H1 (cell line): ENCODE data around the gene KRT12. TPM values are rescaled to one million over a fixed set of nuclear protein-coding genes. Genes with fewer than 3 reads are reported as not detected.

Experiments
- CTCF ChIA-PET: fragments of 300-600 bp; sonication (Branson Sonifier 250); formaldehyde crosslinking; loops from one replicate; lab custom pipeline; 2021; ENCODE audit not compliant: partially characterized antibody; lab: Charles Lee
- POLR2A ChIA-PET: fragments of 300-600 bp; sonication (Branson Sonifier 250); formaldehyde crosslinking; loops from one replicate; lab custom pipeline; 2021; ENCODE audit warnings: inconsistent platforms; ENCODE audit not compliant: partially characterized antibody; lab: Charles Lee
- DNase-seq, 2 experiments: peaks; one replicate each; pipeline versions ENCODE4 v3.0.0 to v3.0.0-alpha.2; 2010 to 2022; ENCODE audit warnings: low spot score in 2 of 2, low read depth in 1 of 2, mixed read lengths in 1 of 2
- FAIRE-seq: peaks from 2 replicates; lab custom pipeline; 2011; peaks lifted over from hg19 to GRCh38; lab: Jason Lieb, UNC
- H2AFZ ChIP-seq: 2 replicates; pipeline ENCODE4 v1.8.1; 2012; ENCODE audit warnings: low read length, inconsistent platforms
- H2AK5ac ChIP-seq: 2 replicates; pipeline ENCODE4 v1.6.1; 2013; ENCODE audit warnings: low read depth, low read length
- H2BK120ac ChIP-seq: replicated peaks from 2 replicates; pipeline ENCODE3; 2013; ENCODE audit warnings: low read depth, low read length, inconsistent platforms
- H2BK12ac ChIP-seq: 2 replicates; pipeline ENCODE4 v1.6.1; 2013; ENCODE audit warnings: low read depth, low read length
- H2BK15ac ChIP-seq: 2 replicates; pipeline ENCODE4 v1.6.1; 2013; ENCODE audit warnings: low read length
- H2BK20ac ChIP-seq: 2 replicates; pipeline ENCODE4 v1.6.1; 2013; ENCODE audit warnings: low read length
- H2BK5ac ChIP-seq: 2 replicates; pipeline ENCODE4 v1.6.1; 2013; ENCODE audit warnings: low read depth, low read length
- H3K14ac ChIP-seq: 2 replicates; pipeline ENCODE4 v1.6.1; 2013; ENCODE audit warnings: inconsistent platforms; ENCODE audit not compliant: insufficient read length
- H3K18ac ChIP-seq: 2 replicates; pipeline ENCODE4 v1.6.1; 2013; ENCODE audit warnings: low read length; ENCODE audit errors: extremely low read depth
- H3K23ac ChIP-seq: 2 replicates; pipeline ENCODE4 v1.6.1; 2013; ENCODE audit warnings: inconsistent platforms; ENCODE audit not compliant: insufficient read length
- H3K23me2 ChIP-seq: 2 replicates; pipeline ENCODE4 v1.6.1; 2013; ENCODE audit warnings: low read depth, low read length
- H3K27ac ChIP-seq: 2 replicates; pipeline ENCODE4 v1.6.1; 2011; ENCODE audit warnings: low read depth, low read length, inconsistent platforms
- H3K27me3 ChIP-seq, 4 experiments: replicated peaks in 1 of 4; 1 replicate in 1 of 4; 2 replicates in 3 of 4; pipeline versions ENCODE4 v1.6.1 to v1.8.1; 2011 to 2013; ENCODE audit warnings: low read length in 3 of 4, mild to moderate bottlenecking in 3 of 4, inconsistent platforms in 2 of 4, mixed read lengths in 2 of 4, moderate library complexity in 1 of 4; ENCODE audit not compliant: control insufficient read depth in 3 of 4, insufficient read depth in 3 of 4; ENCODE audit errors: extremely low read depth in 1 of 4
- H3K36me3 ChIP-seq, 4 experiments: 2 replicates each; pipeline versions ENCODE4 v1.6.1 to v1.8.1; 2011 to 2013; ENCODE audit warnings: mild to moderate bottlenecking in 4 of 4, low read length in 3 of 4, moderate library complexity in 2 of 4, control low read depth in 1 of 4, inconsistent platforms in 1 of 4; ENCODE audit not compliant: insufficient read depth in 4 of 4, control insufficient read depth in 2 of 4
- H3K4ac ChIP-seq: replicated peaks from 2 replicates; pipeline ENCODE3; 2013; ENCODE audit warnings: low read length, low read depth, mixed read lengths, inconsistent platforms; ENCODE audit not compliant: insufficient read length
- H3K4me1 ChIP-seq, 4 experiments: replicated peaks in 1 of 4; 1 replicate in 1 of 4; 2 replicates in 3 of 4; pipeline versions ENCODE4 v1.6.1 to v1.8.1; 2011 to 2013; ENCODE audit warnings: low read length in 3 of 4, inconsistent platforms in 2 of 4, mixed read lengths in 1 of 4; ENCODE audit not compliant: insufficient read depth in 4 of 4, control insufficient read depth in 3 of 4
- H3K4me2 ChIP-seq, 2 experiments: 2 replicates each; pipeline versions ENCODE4 v1.6.1 to v1.8.1; 2011 to 2013; ENCODE audit warnings: low read depth in 2 of 2, low read length in 2 of 2, control low read depth in 1 of 2, inconsistent platforms in 1 of 2, mild to moderate bottlenecking in 1 of 2; ENCODE audit not compliant: insufficient read depth in 1 of 2
- H3K4me3 ChIP-seq, 4 experiments: fragments of 200-600, 300-600 bp in 1 of 4; sonication (generic), shearing (Covaris generic), sonication (Bioruptor Twin) in 1 of 4; 2 replicates each; pipeline versions ENCODE4 v1.5.1 to v1.8.1; 2011 to 2016; ENCODE audit warnings: low read length in 4 of 4, low read depth in 3 of 4, control low read depth in 2 of 4, inconsistent platforms in 2 of 4, mild to moderate bottlenecking in 2 of 4, mixed read lengths in 1 of 4, moderate library complexity in 1 of 4; ENCODE audit not compliant: insufficient read depth in 2 of 4; ENCODE audit errors: extremely low read depth in 1 of 4
- H3K56ac ChIP-seq: replicated peaks from 2 replicates; pipeline ENCODE3; 2013; ENCODE audit warnings: low read depth, mild to moderate bottlenecking, mixed read lengths, low read length, inconsistent platforms; ENCODE audit not compliant: insufficient read length
- H3K79me1 ChIP-seq: 2 replicates; pipeline ENCODE4 v1.6.1; 2013; ENCODE audit warnings: low read depth, low read length, control low read depth
- H3K79me2 ChIP-seq, 2 experiments: 2 replicates each; pipeline versions ENCODE4 v1.6.1 to v1.8.1; 2012 to 2013; ENCODE audit warnings: low read length in 2 of 2, mild to moderate bottlenecking in 2 of 2, inconsistent platforms in 1 of 2; ENCODE audit not compliant: insufficient read depth in 2 of 2, control insufficient read depth in 1 of 2
- H3K9ac ChIP-seq, 4 experiments: replicated peaks in 1 of 4; 1 replicate in 1 of 4; 2 replicates in 3 of 4; pipeline versions ENCODE4 v1.6.1 to v1.8.1; 2011 to 2013; ENCODE audit warnings: low read depth in 3 of 4, low read length in 3 of 4, control low read depth in 2 of 4, mild to moderate bottlenecking in 2 of 4, moderate library complexity in 2 of 4, inconsistent platforms in 1 of 4; ENCODE audit errors: extremely low read depth in 1 of 4
- H3K9me3 ChIP-seq, 2 experiments: 2 replicates each; pipeline versions ENCODE4 v1.6.1 to v1.8.1; 2012 to 2013; ENCODE audit warnings: mild to moderate bottlenecking in 2 of 2, moderate library complexity in 2 of 2, control low read depth in 1 of 2, inconsistent platforms in 1 of 2, low read depth in 1 of 2, low read length in 1 of 2, mixed read lengths in 1 of 2; ENCODE audit not compliant: insufficient read depth in 2 of 2
- H4K20me1 ChIP-seq, 2 experiments: replicated peaks in 1 of 2; 2 replicates each; pipeline versions ENCODE3 to v1.8.1; 2011 to 2013; ENCODE audit warnings: inconsistent platforms in 2 of 2, low read length in 2 of 2, mild to moderate bottlenecking in 1 of 2; ENCODE audit not compliant: insufficient read depth in 2 of 2, control insufficient read depth in 1 of 2
- H4K5ac ChIP-seq: 2 replicates; pipeline ENCODE4 v1.6.1; 2013; ENCODE audit warnings: low read length, low read depth, mixed read lengths, inconsistent platforms; ENCODE audit not compliant: insufficient read length
- H4K8ac ChIP-seq: 2 replicates; pipeline ENCODE4 v1.8.0; 2013; ENCODE audit warnings: mild to moderate bottlenecking, moderate library complexity, low read length, inconsistent platforms; ENCODE audit not compliant: insufficient read depth; ENCODE audit errors: extremely low read depth
- H4K91ac ChIP-seq: replicated peaks from 2 replicates; pipeline ENCODE3; 2013; ENCODE audit warnings: low read length, mixed read lengths, inconsistent platforms; ENCODE audit not compliant: insufficient read length
- CHD1 ChIP-seq: IDR thresholded peaks from 2 replicates; pipeline ENCODE4 v1.6.1; 2012; ENCODE audit warnings: low read depth, low read length, improper control_type of control experiment
- EZH2 ChIP-seq: fragments of 200-600 bp; sonication (generic); IDR thresholded peaks from 2 replicates; pipeline ENCODE4 v1.7.1; 2012; ENCODE audit warnings: low read depth, mild to moderate bottlenecking, moderate library complexity, low read length, inconsistent platforms; ENCODE audit not compliant: severe bottlenecking
- HDAC2 ChIP-seq, 2 experiments: fragments of 300-600 bp in 1 of 2; sonication (generic) in 1 of 2; IDR thresholded peaks; 2 replicates each; pipeline ENCODE4 v1.6.1; 2011 to 2012; ENCODE audit warnings: low read depth in 2 of 2, low read length in 2 of 2, mild to moderate bottlenecking in 2 of 2, moderate library complexity in 2 of 2, borderline replicate concordance in 1 of 2, inconsistent platforms in 1 of 2
- MAFK ChIP-seq: IDR thresholded peaks from 2 replicates; pipeline ENCODE4 v1.6.1; 2012; ENCODE audit warnings: low read depth, mild to moderate bottlenecking, improper control_type of control experiment, low read length
- RFX5 ChIP-seq: IDR thresholded peaks from 2 replicates; pipeline ENCODE4 v1.6.1; 2011; ENCODE audit warnings: low read depth, low read length, improper control_type of control experiment, borderline replicate concordance
- RNF2 ChIP-seq: fragments of 200-900, 300-1000 bp; sonication (generic); IDR thresholded peaks from 2 replicates; pipeline ENCODE4 v1.7.1; 2016; ENCODE audit warnings: borderline replicate concordance, low read depth, mild to moderate bottlenecking, antibody characterized with exemption, low read length; ENCODE audit not compliant: poor library complexity, severe bottlenecking; ENCODE audit errors: missing control alignments
- SAP30 ChIP-seq: fragments of 300-600 bp; sonication (generic); IDR thresholded peaks from 2 replicates; pipeline ENCODE4 v1.7.1; 2012; ENCODE audit warnings: low read length, moderate library complexity, mild to moderate bottlenecking, inconsistent platforms; ENCODE audit not compliant: insufficient read depth, insufficient replicate concordance
- SUZ12 ChIP-seq: fragments of 200-600 bp; sonication (generic); IDR thresholded peaks from 2 replicates; pipeline ENCODE4 v1.6.1; 2012; ENCODE audit warnings: mild to moderate bottlenecking, inconsistent platforms, low read length, moderate library complexity, mixed read lengths
- TAF1 ChIP-seq: IDR thresholded peaks from 2 replicates; pipeline ENCODE4 v1.6.1; 2011; ENCODE audit warnings: mild to moderate bottlenecking, low read depth, low read length
- TAF7 ChIP-seq: optimal IDR thresholded peaks from 2 replicates; pipeline ENCODE3; 2011; ENCODE audit warnings: low read depth, mild to moderate bottlenecking, inconsistent platforms, low read length, moderate library complexity, borderline replicate concordance
- WGBS, 2 experiments: shearing (Covaris generic) in 1 of 2; methylation state at CpG; one replicate each; pipeline versions ENCODE4 v1.1.6 to v1.1.7; 2013 to 2015; ENCODE audit warnings: low lambda C conversion rate in 2 of 2, mixed read lengths in 2 of 2, inconsistent platforms in 1 of 2, low coverage in 1 of 2, missing lambda C conversion rate in 1 of 2; ENCODE audit not compliant: insufficient replicate concordance in 2 of 2, insufficient coverage in 1 of 2, insufficient read length in 1 of 2; ENCODE audit errors: extremely low coverage in 1 of 2, missing lambda C conversion rate in 1 of 2; 5-methylcytosine and 5-hydroxymethylcytosine counted together
- polyA plus RNA-seq, 7 experiments: library from polyadenylated mRNA; depleted of rRNA in 3 of 7; stranded (reverse) in 5 of 7; unstranded in 2 of 7; fragments of >200 nt in 5 of 7; fragments of 200-250 nt in 2 of 7; gene quantifications; 1 replicate in 5 of 7; 2 replicates in 1 of 7; 4 replicates in 1 of 7; pipeline versions ENCODE4 v1.2.1 to v1.2.3, GENCODE V29; 2011 to 2013; ENCODE audit warnings: missing spikeins in 2 of 7, mixed read lengths in 2 of 7
- total RNA-seq: library from RNA; stranded (reverse); fragmentation: NEBNext Ultra II Directional; extraction: Animal tissue kit (Norgen Biotek cat#: 25700); gene quantifications from 2 replicates; pipeline ENCODE4 v1.2.1, GENCODE V29; 2021
- TF ChIP-seq, protein P1 (sequence below): IDR thresholded peaks from 2 replicates; pipeline ENCODE4 v1.6.1; 2011; ENCODE audit warnings: low read depth, mild to moderate bottlenecking, low read length; ENCODE audit not compliant: insufficient read depth
- TF ChIP-seq, protein P2 (sequence below): IDR thresholded peaks from 2 replicates; pipeline ENCODE4 v1.6.1; 2012; ENCODE audit warnings: inconsistent platforms

KRT12 gene
- total and polyA plus RNA-seq, 2 of the 8 experiments (the other 6 are each of a cell fraction or from before 2014, with no cell fraction given), result not detected

DNA sequence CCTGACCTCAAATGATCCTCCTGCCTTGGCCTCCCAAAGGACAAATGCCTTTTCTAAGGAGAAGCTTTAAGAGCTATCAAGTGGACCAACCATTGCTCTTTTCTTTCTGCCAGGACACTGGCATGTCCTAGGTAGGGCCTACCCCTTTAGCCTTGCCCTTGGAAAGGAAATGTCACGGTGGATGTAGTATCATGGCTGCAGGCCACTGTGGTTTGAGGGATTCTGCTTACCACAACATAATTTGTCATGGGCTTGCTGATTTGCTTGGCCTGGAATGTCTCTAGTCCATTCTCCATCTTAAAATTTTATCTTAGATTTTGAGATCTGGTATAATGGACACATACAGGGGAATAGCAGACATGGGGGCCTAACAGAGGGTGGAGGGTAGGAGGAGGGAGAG, 12.0 kb upstream of the KRT12 start:
- H3K9me3 ChIP-seq, result no peaks in the 10 kb centered on the region
- no peak overlapping the region for H2BK120ac ChIP-seq
- POLR2A ChIA-PET, result no interaction called here
- H3K23ac ChIP-seq, result no peak overlapping the region
- no peak overlapping the region for H3K18ac ChIP-seq
- FAIRE-seq (no peak), DNase-seq (no peak)
- no peak overlapping the region for H4K5ac ChIP-seq
- no peak overlapping the region for H2BK5ac ChIP-seq
- no peak overlapping the region for H2AFZ ChIP-seq
- no peak overlapping the region for H2BK20ac ChIP-seq
- no peak overlapping the region for H2AK5ac ChIP-seq
- no peak overlapping the region for H2BK12ac ChIP-seq
- H3K9ac ChIP-seq, result no peak overlapping the region
- TF ChIP-seq, protein P1, sequence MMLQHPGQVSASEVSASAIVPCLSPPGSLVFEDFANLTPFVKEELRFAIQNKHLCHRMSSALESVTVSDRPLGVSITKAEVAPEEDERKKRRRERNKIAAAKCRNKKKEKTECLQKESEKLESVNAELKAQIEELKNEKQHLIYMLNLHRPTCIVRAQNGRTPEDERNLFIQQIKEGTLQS, result no peak
- no peak for TF ChIP-seq EZH2
- TF ChIP-seq TAF7, result no peak
- TF ChIP-seq SUZ12, result no peak
- TF ChIP-seq SAP30, result no peak
- TF ChIP-seq MAFK, result no peak
- TF ChIP-seq, protein P2, sequence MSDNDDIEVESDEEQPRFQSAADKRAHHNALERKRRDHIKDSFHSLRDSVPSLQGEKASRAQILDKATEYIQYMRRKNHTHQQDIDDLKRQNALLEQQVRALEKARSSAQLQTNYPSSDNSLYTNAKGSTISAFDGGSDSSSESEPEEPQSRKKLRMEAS, result no peak
- no peak for TF ChIP-seq CHD1
- TF ChIP-seq TAF1, result no peak
- no peak for TF ChIP-seq RFX5
- TF ChIP-seq HDAC2 (IDR thresholded peaks at IDR 0.05; ENCODE audit: borderline replicate concordance in 1 of 2, low read depth in 2 of 2, low read length in 2 of 2), result no peak
- TF ChIP-seq RNF2, result no peak
- no peaks in the 10 kb centered on the region for H3K79me1 ChIP-seq
- H3K4ac ChIP-seq, result no peak overlapping the region
- CTCF ChIA-PET, result interaction anchor here (0.6 to 1.9 kb wide), 3 partner anchors 23 to 599 kb away, joined by 3 to 4 read pairs (median 4); no protein-coding TSS in a partner anchor
- 87% methylated on average over 1 of the region's 1 CpG; no CpG with 5 or more reads in 1 of the 2 experiments for WGBS, 2 experiments
- H3K23me2 ChIP-seq, result no peaks in the 10 kb centered on the region
- H3K27ac ChIP-seq, result no peak overlapping the region
- no peak overlapping the region for H3K56ac ChIP-seq
- H3K4me1 ChIP-seq, result peaks cover 0 to under 1% (median 0%) of the 10 kb centered on the region in 4 experiments; a peak in 1 of 7 replicates
- H3K14ac ChIP-seq, result no peak overlapping the region
- no peaks in the 10 kb centered on the region for H3K36me3 ChIP-seq
- no peak overlapping the region for H3K4me3 ChIP-seq
- H3K4me2 ChIP-seq, result no peak overlapping the region
- H4K8ac ChIP-seq, result no peak overlapping the region
- H2BK15ac ChIP-seq, result no peak overlapping the region
- no peaks in the 10 kb centered on the region for H3K27me3 ChIP-seq
- no peaks in the 10 kb centered on the region for H4K20me1 ChIP-seq
- no peaks in the 10 kb centered on the region for H3K79me2 ChIP-seq
- no peak overlapping the region for H4K91ac ChIP-seq
